H9 (cell line): Measurements from ENCODE around the gene NAGPA. TPM values are rescaled to one million over a fixed set of nuclear protein-coding genes. Genes with fewer than 3 reads are reported as not detected.

Source experiments
- DNase-seq: peaks from one replicate; pipeline ENCODE4 v3.0.0-alpha.2; 2017
- H2AFZ ChIP-seq: one replicate; pipeline ENCODE4 v1.6.1; 2013; ENCODE audit warnings: mild to moderate bottlenecking, low read length, control low read depth, moderate library complexity
- H2AK5ac ChIP-seq: 2 replicates; pipeline ENCODE4 v1.6.1; 2013; ENCODE audit warnings: low read length, control low read depth, mixed read lengths; ENCODE audit not compliant: insufficient read length
- H2BK120ac ChIP-seq: one replicate; pipeline ENCODE4 v1.6.1; 2013; ENCODE audit warnings: low read depth, mild to moderate bottlenecking, low read length, control low read depth, inconsistent platforms; ENCODE audit not compliant: poor library complexity, severe bottlenecking
- H2BK12ac ChIP-seq: 2 replicates; pipeline ENCODE4 v1.6.1; 2013; ENCODE audit warnings: low read length, control low read depth, mixed read lengths, low read depth; ENCODE audit not compliant: insufficient read length
- H2BK15ac ChIP-seq: 2 replicates; pipeline ENCODE4 v1.6.1; 2013; ENCODE audit warnings: low read depth, low read length, control low read depth
- H2BK20ac ChIP-seq: one replicate; pipeline ENCODE4 v1.6.1; 2013; ENCODE audit warnings: low read depth, mild to moderate bottlenecking, low read length, control low read depth, inconsistent platforms; ENCODE audit not compliant: poor library complexity, severe bottlenecking
- H2BK5ac ChIP-seq: 2 replicates; pipeline ENCODE4 v1.6.1; 2013; ENCODE audit warnings: low read length, control low read depth, mixed read lengths; ENCODE audit not compliant: insufficient read length
- H3K14ac ChIP-seq: 2 replicates; pipeline ENCODE4 v1.6.1; 2013; ENCODE audit warnings: low read length, control low read depth; ENCODE audit not compliant: insufficient read depth
- H3K18ac ChIP-seq: 2 replicates; pipeline ENCODE4 v1.6.1; 2013; ENCODE audit warnings: low read depth, mild to moderate bottlenecking, mixed read lengths, low read length, control low read depth; ENCODE audit not compliant: insufficient read length
- H3K23ac ChIP-seq: 2 replicates; pipeline ENCODE4 v1.6.1; 2013; ENCODE audit warnings: low read length, control low read depth, mixed read lengths, low read depth; ENCODE audit not compliant: insufficient read length
- H3K23me2 ChIP-seq: 2 replicates; pipeline ENCODE4 v1.6.1; 2013; ENCODE audit warnings: low read depth, mild to moderate bottlenecking, mixed read lengths, low read length, control low read depth; ENCODE audit not compliant: insufficient read length, poor library complexity, severe bottlenecking
- H3K27ac ChIP-seq: 2 replicates; pipeline ENCODE4 v1.5.1; 2013; ENCODE audit warnings: low read length, control low read depth, mixed read lengths, low read depth; ENCODE audit not compliant: insufficient read length
- H3K27me3 ChIP-seq: 2 replicates; pipeline ENCODE4 v1.6.1; 2013; ENCODE audit warnings: low read length, control low read depth, inconsistent platforms; ENCODE audit not compliant: insufficient read depth
- H3K4ac ChIP-seq: 2 replicates; pipeline ENCODE4 v1.6.1; 2013; ENCODE audit warnings: low read depth, mild to moderate bottlenecking, control low read depth, inconsistent platforms, low read length, moderate library complexity
- H3K4me1 ChIP-seq: 2 replicates; pipeline ENCODE4 v1.6.1; 2013; ENCODE audit warnings: low read length, control low read depth, inconsistent platforms; ENCODE audit not compliant: insufficient read depth
- H3K4me2 ChIP-seq: 2 replicates; pipeline ENCODE4 v1.6.1; 2013; ENCODE audit warnings: low read length, control low read depth, mixed read lengths; ENCODE audit not compliant: insufficient read length, insufficient read depth
- H3K56ac ChIP-seq: 2 replicates; pipeline ENCODE4 v1.6.1; 2013; ENCODE audit warnings: low read depth, mild to moderate bottlenecking, mixed read lengths, low read length, control low read depth; ENCODE audit not compliant: insufficient read length
- H3K79me1 ChIP-seq: 2 replicates; pipeline ENCODE4 v1.6.1; 2013; ENCODE audit warnings: low read depth, mild to moderate bottlenecking, moderate library complexity, low read length, control low read depth, inconsistent platforms; ENCODE audit not compliant: insufficient read depth, poor library complexity, severe bottlenecking
- H3K79me2 ChIP-seq: 2 replicates; pipeline ENCODE4 v1.6.1; 2013; ENCODE audit warnings: low read length, control low read depth, inconsistent platforms; ENCODE audit not compliant: insufficient read depth
- H3K9ac ChIP-seq: 2 replicates; pipeline ENCODE4 v1.6.1; 2013; ENCODE audit warnings: low read length, control low read depth, mixed read lengths; ENCODE audit not compliant: insufficient read length; ENCODE audit errors: extremely low read depth
- H3K9me3 ChIP-seq: one replicate; pipeline ENCODE4 v1.6.1; 2013; ENCODE audit warnings: low read depth, low read length, inconsistent platforms; ENCODE audit not compliant: control insufficient read depth
- H3T11ph ChIP-seq: one replicate; pipeline ENCODE4 v1.6.1; 2013; ENCODE audit warnings: mild to moderate bottlenecking, low read length, control low read depth, inconsistent platforms
- H4K20me1 ChIP-seq: one replicate; pipeline ENCODE4 v1.6.1; 2013; ENCODE audit not compliant: control insufficient read depth, insufficient read length, insufficient read depth
- H4K5ac ChIP-seq: 2 replicates; pipeline ENCODE4 v1.6.1; 2013; ENCODE audit warnings: low read depth, mild to moderate bottlenecking, mixed read lengths, low read length, control low read depth; ENCODE audit not compliant: insufficient read length
- H4K8ac ChIP-seq: replicated peaks from 2 replicates; pipeline ENCODE4 v1.6.1; 2013; ENCODE audit warnings: low read length, control low read depth, mixed read lengths, low read depth; ENCODE audit not compliant: insufficient read length
- H4K91ac ChIP-seq: 2 replicates; pipeline ENCODE4 v1.6.1; 2013; ENCODE audit warnings: low read depth, mild to moderate bottlenecking, moderate library complexity, mixed read lengths, low read length, control low read depth; ENCODE audit not compliant: insufficient read length
- H3K27ac Mint-ChIP-seq, 3 experiments: 2 replicates in 2 of 3; 3 replicates in 1 of 3; pipeline ENCODE4 v1.8.0; 2020 to 2021; ENCODE audit warnings: mixed read lengths in 3 of 3, mild to moderate bottlenecking in 1 of 3, moderate library complexity in 1 of 3
- H3K27me3 Mint-ChIP-seq: 2 replicates; pipeline ENCODE4 v1.8.0; 2021; ENCODE audit warnings: low read depth, mild to moderate bottlenecking, moderate library complexity, mixed read lengths
- H3K36me3 Mint-ChIP-seq, 3 experiments: 2 replicates in 2 of 3; 3 replicates in 1 of 3; pipeline ENCODE4 v1.8.0; 2020 to 2021; ENCODE audit warnings: low read depth in 3 of 3, mixed read lengths in 3 of 3; ENCODE audit not compliant: insufficient read depth in 1 of 3
- H3K4me1 Mint-ChIP-seq, 2 experiments: 2 replicates each; pipeline ENCODE4 v1.8.0; 2020; ENCODE audit warnings: mixed read lengths in 2 of 2
- H3K4me3 Mint-ChIP-seq, 2 experiments: 2 replicates in 1 of 2; 3 replicates in 1 of 2; pipeline ENCODE4 v1.8.0; 2020 to 2021; ENCODE audit warnings: mild to moderate bottlenecking in 2 of 2, mixed read lengths in 2 of 2, moderate library complexity in 1 of 2
- H3K9me3 Mint-ChIP-seq, 2 experiments: 2 replicates in 1 of 2; 3 replicates in 1 of 2; pipeline ENCODE4 v1.8.0; 2020; ENCODE audit warnings: mild to moderate bottlenecking in 2 of 2, mixed read lengths in 2 of 2, moderate library complexity in 1 of 2
- WGBS: extraction: QIAGEN DNeasy Blood & Tissue Kit; methylation state at CpG from one replicate; pipeline ENCODE4 v1.1.7; 2013; ENCODE audit warnings: missing lambda C conversion rate, low lambda C conversion rate, mixed read lengths; ENCODE audit not compliant: insufficient read length; ENCODE audit errors: extremely low coverage; 5-methylcytosine and 5-hydroxymethylcytosine counted together
- total RNA-seq: library from RNA; stranded (reverse); gene quantifications from 2 replicates; pipeline ENCODE4 v1.2.1, GENCODE V29; 2021
- TF ChIP-seq, protein P1 (sequence below): fragments of 200-600 bp; sonication (generic); conservative IDR thresholded peaks from 3 replicates; pipeline ENCODE4 v1.8.0; 2021; ENCODE audit warnings: antibody characterized with exemption, mild to moderate bottlenecking

Gene NAGPA
- total RNA-seq, 1 experiment from 2014 or later = 12.1 TPM

GRCh38 chr16:5054876-5055865 is 21.4 kb upstream of the NAGPA start:
- no peaks in the 10 kb centered on the region for H3K23me2 ChIP-seq
- no peak overlapping the region for H2AFZ ChIP-seq
- H3K27me3 ChIP-seq = no peaks in the 10 kb centered on the region
- no peaks in the 10 kb centered on the region; the same call in 1 of the 2 replicates for H3K27me3 Mint-ChIP-seq
- no peak overlapping the region for H2AK5ac ChIP-seq
- no peak overlapping the region for H4K5ac ChIP-seq
- H2BK15ac ChIP-seq = no peak overlapping the region
- H3K36me3 Mint-ChIP-seq = no peaks in the 10 kb centered on the region
- H2BK5ac ChIP-seq = no peak overlapping the region
- H3K79me1 ChIP-seq = no peaks in the 10 kb centered on the region
- H3K9me3 Mint-ChIP-seq = no peaks in the 10 kb centered on the region
- no peak overlapping the region for H3K23ac ChIP-seq
- H3T11ph ChIP-seq = no peak overlapping the region
- H4K20me1 ChIP-seq = no peaks in the 10 kb centered on the region
- H3K9ac ChIP-seq = no peak overlapping the region
- no peak overlapping the region for H3K56ac ChIP-seq
- no peak overlapping the region for H2BK20ac ChIP-seq
- H4K8ac ChIP-seq = no peak overlapping the region
- no peak overlapping the region for H3K4ac ChIP-seq
- H3K4me1 Mint-ChIP-seq = peaks cover 18 to 21% of the 10 kb centered on the region in 2 experiments
- H3K4me2 ChIP-seq = no peak overlapping the region
- H2BK120ac ChIP-seq = no peak overlapping the region
- no CpG with 5 or more reads among the region's 16 CpGs for WGBS
- H3K4me3 Mint-ChIP-seq = no peak overlapping the region
- no peak overlapping the region for H3K14ac ChIP-seq
- no peak overlapping the region for H2BK12ac ChIP-seq
- H3K27ac ChIP-seq = no peak overlapping the region
- TF ChIP-seq, protein P1, sequence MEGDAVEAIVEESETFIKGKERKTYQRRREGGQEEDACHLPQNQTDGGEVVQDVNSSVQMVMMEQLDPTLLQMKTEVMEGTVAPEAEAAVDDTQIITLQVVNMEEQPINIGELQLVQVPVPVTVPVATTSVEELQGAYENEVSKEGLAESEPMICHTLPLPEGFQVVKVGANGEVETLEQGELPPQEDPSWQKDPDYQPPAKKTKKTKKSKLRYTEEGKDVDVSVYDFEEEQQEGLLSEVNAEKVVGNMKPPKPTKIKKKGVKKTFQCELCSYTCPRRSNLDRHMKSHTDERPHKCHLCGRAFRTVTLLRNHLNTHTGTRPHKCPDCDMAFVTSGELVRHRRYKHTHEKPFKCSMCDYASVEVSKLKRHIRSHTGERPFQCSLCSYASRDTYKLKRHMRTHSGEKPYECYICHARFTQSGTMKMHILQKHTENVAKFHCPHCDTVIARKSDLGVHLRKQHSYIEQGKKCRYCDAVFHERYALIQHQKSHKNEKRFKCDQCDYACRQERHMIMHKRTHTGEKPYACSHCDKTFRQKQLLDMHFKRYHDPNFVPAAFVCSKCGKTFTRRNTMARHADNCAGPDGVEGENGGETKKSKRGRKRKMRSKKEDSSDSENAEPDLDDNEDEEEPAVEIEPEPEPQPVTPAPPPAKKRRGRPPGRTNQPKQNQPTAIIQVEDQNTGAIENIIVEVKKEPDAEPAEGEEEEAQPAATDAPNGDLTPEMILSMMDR = no peak
- DNase-seq = no peak
- no peak overlapping the region for H3K18ac ChIP-seq
- H3K4me1 ChIP-seq = peaks cover 4% of the 10 kb centered on the region; the same call in 1 of the 2 replicates
- H4K91ac ChIP-seq = no peak overlapping the region
- no peak overlapping the region for H3K27ac Mint-ChIP-seq
- H3K9me3 ChIP-seq = no peaks in the 10 kb centered on the region
- no peaks in the 10 kb centered on the region for H3K79me2 ChIP-seq
